NCI-H128 (cell line): ENCODE measurements around the gene PTPRF.
"Not testable (repeated sequence)": the region's sequence is repeated elsewhere in the genome, so short reads cannot be mapped to it uniquely, and the experiment has no call there.

Experiments
- DNase-seq: peaks from one replicate; lab custom pipeline; 2025; ENCODE audit not compliant: unreplicated experiment; lab: John Stamatoyannopoulos, UW

Gene PTPRF

GRCh38 chr1:43537423-43538142 lies 6.9 kb downstream of the PTPRF start:
- no peak for DNase-seq

GRCh38 chr1:43538143-43538487 lies 7.4 kb downstream of the PTPRF start:
- no peak for DNase-seq

- DNase-seq = no peak
Measured at GRCh38 chr1:43538969-43539368, 8.3 kb downstream of the PTPRF start.

- no peak for DNase-seq
Measured at GRCh38 chr1:43539726-43540434, 9.2 kb downstream of the PTPRF start.

GRCh38 chr1:43540653-43541071 lies 10.0 kb downstream of the PTPRF start:
- DNase-seq = no peak

GRCh38 chr1:43541141-43541540 lies 10.5 kb downstream of the PTPRF start:
- no peak for DNase-seq

GRCh38 chr1:43541721-43542401 lies 11.2 kb downstream of the PTPRF start:
- no peak for DNase-seq

GRCh38 chr1:43542527-43543458 lies 12.1 kb downstream of the PTPRF start:
- DNase-seq = no peak

GRCh38 chr1:43543567-43543966 lies 12.9 kb downstream of the PTPRF start:
- no peak for DNase-seq

- no peak for DNase-seq
Measured at GRCh38 chr1:43545339-43545694, 14.6 kb downstream of the PTPRF start.

GRCh38 chr1:43545695-43546387 lies 15.2 kb downstream of the PTPRF start:
- DNase-seq = peak; percentile 36

- no peak for DNase-seq
Measured at GRCh38 chr1:43546388-43547100, 15.9 kb downstream of the PTPRF start.

- no peak for DNase-seq
Measured at GRCh38 chr1:43547538-43548072, 16.9 kb downstream of the PTPRF start.

GRCh38 chr1:43548285-43549271 lies 17.9 kb downstream of the PTPRF start:
- DNase-seq = no peak

GRCh38 chr1:43549394-43549793 lies 18.7 kb downstream of the PTPRF start:
- not testable (repeated sequence) for DNase-seq

- peak; percentile 86 for DNase-seq
Measured at GRCh38 chr1:43549921-43550597, 19.4 kb downstream of the PTPRF start.

- no peak for DNase-seq
Measured at GRCh38 chr1:43550598-43551246, 20.0 kb downstream of the PTPRF start.
